T-helper 17 cell (primary cell): ENCODE measurements around the gene GSS. TPM values are rescaled to one million over a fixed set of nuclear protein-coding genes. Genes with fewer than 3 reads are reported as not detected.
A peak's percentile ranks its signal among the peaks of the same experiment; 100 is the strongest.

Experiments used
- ATAC-seq: fragments of 150-1000 bp; cut with Tn5 transposase; 2 replicates; pipeline ENCODE4 v1.10.0; 2021; ENCODE audit warnings: mild to moderate bottlenecking, moderate library complexity
- DNase-seq, 3 donors: peaks; one replicate each; pipeline versions ENCODE4 v3.0.0 to v3.0.0-alpha.2; 2020 to 2021
- H3K9me3 ChIP-seq: one replicate; pipeline ENCODE4 v1.7.0; 2013; ENCODE audit warnings: low read length, mild to moderate bottlenecking; ENCODE audit not compliant: control insufficient read depth, poor library complexity, severe bottlenecking
- H3K27ac Mint-ChIP-seq: one replicate; pipeline ENCODE4 v1.8.0; 2022; ENCODE audit warnings: mild to moderate bottlenecking, moderate library complexity, mixed read lengths
- H3K27me3 Mint-ChIP-seq: one replicate; pipeline ENCODE4 v1.8.0; 2022; ENCODE audit warnings: mixed read lengths
- H3K36me3 Mint-ChIP-seq: one replicate; pipeline ENCODE4 v1.8.0; 2022; ENCODE audit warnings: low read depth, mixed read lengths
- H3K4me1 Mint-ChIP-seq: one replicate; pipeline ENCODE4 v1.8.0; 2022; ENCODE audit warnings: mild to moderate bottlenecking, mixed read lengths
- H3K4me3 Mint-ChIP-seq: one replicate; pipeline ENCODE4 v1.8.0; 2022; ENCODE audit warnings: mild to moderate bottlenecking, moderate library complexity, mixed read lengths
- total RNA-seq, 4 donors: library from RNA in 2 of 4; stranded (reverse) in 2 of 4; gene quantifications; one replicate each; pipeline ENCODE4 v1.2.3 and lab custom pipeline; 2022 to 2026

The GSS gene
- total RNA-seq = 10 to 100 TPM; 23.3 to 27.0 TPM
- total RNA-seq (lab: John Stamatoyannopoulos, UW) = 26.5 to 68.5 reads per million in 2 donors

DNA sequence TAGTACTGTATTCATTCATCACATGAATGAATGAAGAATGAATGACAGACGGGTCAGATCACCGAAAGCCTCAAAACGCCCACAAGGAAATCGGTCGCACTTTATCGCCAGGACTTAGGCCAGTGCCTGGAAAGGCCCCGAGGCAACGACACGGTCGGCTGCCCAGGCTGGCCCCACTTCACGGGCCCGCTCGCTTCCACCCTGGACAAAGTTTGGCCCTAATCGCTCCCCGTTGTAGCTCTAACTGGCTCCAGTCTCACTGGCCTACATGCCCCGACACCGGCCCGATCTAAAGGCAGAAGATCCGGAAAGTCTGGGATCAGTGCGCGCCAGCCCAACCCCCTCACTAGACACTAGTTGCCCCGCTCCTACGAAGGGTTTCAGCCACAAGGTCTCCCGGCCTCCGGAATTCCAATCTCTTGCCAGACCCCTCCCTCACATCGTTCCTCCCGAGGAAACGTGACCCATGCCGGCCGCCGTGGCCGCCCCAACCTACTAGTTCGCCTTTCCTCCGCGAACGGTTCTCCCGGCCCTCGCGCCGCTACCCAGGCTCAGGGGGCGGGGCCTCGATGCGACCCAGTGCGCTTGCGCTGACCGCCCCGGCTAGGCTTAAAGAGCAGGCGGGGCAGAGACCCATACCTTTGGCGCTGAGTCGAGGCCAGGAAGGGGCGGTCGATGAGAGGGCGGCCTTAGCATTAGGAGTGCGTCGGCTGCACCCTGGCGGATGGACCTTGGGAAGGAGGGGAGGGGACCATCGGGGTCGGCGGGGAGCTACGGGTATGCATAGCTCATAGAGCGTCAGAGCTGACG lies at the start of gene GSS, which contains the start of gene MYH7B:
Gene GSS (minus strand): TSS at position 576 of the 810 bp plus-strand sequence. CDS start 3,954 bp downstream, outside the sequence.
Gene MYH7B (plus strand): TSS at position 638 of the 810 bp plus-strand sequence. CDS start 22,138 bp downstream, outside the sequence.
- Mint-ChIP-seq H3K36me3 (peaks cover 2% of the 10 kb centered on the region), H3K4me1 (peaks cover 24% of the 10 kb centered on the region), H3K27ac (peak within 1 kb of the TSS; percentile 94), H3K27me3 (no peaks in the 10 kb centered on the region), H3K4me3 (peak within 1 kb of the TSS; percentile 99)
- no peaks in the 10 kb centered on the region for H3K9me3 ChIP-seq
- peak; percentile 94 to 98 (median 95) for DNase-seq
- peak; percentile 95 for ATAC-seq

DNA sequence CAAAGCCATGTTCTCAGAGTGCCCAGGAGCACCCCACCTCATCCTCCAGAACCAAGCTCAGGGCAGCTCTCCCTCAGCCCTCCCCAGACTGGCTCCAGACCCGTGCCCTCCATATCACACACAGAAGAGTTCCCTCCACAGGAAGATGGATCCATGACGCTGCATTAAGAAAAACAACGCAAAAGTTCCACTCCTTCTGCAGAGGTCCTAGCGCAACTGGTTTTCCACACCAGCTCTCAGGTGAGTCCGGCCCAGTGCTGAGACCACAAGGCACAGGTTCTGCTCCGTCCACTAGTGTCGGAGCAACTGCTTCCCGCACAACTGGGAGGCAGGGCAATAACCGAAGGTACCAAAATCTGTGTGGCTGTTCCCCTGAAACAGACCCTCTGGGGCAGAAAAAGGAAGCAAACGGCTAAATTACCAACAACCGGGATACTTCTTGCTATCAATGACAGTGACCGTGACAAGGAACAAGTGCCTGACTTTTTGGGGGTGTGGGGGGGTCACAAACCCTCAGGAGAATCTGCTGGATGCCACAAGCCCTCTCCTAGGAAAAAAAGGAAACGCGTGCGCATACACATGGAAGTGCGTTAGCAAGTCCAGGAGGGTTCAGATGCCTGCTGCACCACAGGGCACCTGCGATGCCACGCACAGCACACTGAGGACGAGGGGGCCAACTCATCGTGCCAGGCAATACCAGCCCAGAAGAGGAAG lies 49.3 kb upstream of the GSS start:
- no peak for DNase-seq
- H3K9me3 ChIP-seq = no peaks in the 10 kb centered on the region
- Mint-ChIP-seq H3K27me3 (no peaks in the 10 kb centered on the region), H3K36me3 (peaks cover 4% of the 10 kb centered on the region), H3K4me1 (peaks cover 2% of the 10 kb centered on the region), H3K4me3 (no peak overlapping the region), H3K27ac (no peak overlapping the region)
- ATAC-seq = no peak

DNA sequence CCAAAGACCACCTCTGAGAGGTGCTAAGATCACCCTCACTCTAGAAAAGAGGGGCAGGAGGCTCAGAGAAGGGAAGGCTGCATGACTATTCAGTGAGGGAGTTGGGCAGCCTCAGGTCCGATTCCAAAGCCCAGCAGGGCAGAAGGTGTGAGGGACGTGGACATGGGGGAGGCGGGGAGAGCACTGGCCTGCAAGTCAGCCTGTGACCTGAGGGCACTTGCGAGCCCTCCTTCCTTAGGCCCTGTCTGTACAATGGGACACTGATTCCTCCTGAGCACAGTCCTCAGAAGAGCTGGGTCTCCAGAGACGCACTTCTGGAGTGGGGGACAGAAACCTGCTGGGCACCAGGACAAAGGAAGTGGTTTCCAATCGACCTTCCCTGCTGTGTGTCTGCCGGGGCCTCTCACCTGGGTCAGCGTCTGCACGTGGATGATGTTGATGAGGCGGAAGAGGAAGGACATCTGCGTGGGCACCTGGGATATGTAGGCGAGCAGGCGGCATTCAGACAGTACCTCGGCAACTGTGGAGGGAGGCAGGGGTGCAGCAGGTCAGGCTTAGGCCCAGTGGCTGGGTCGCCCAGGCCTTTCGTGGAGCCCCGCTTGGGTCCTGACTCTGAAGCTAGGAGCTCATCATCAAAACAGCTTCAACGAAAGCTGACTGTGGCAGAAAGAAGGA lies 48.6 kb upstream of the GSS start:
- H3K9me3 ChIP-seq = no peaks in the 10 kb centered on the region
- Mint-ChIP-seq H3K27ac (no peak overlapping the region), H3K27me3 (no peaks in the 10 kb centered on the region), H3K4me3 (no peak overlapping the region), H3K4me1 (peaks cover 2% of the 10 kb centered on the region), H3K36me3 (peaks cover 5% of the 10 kb centered on the region)
- DNase-seq = no peak
- ATAC-seq = no peak

DNA sequence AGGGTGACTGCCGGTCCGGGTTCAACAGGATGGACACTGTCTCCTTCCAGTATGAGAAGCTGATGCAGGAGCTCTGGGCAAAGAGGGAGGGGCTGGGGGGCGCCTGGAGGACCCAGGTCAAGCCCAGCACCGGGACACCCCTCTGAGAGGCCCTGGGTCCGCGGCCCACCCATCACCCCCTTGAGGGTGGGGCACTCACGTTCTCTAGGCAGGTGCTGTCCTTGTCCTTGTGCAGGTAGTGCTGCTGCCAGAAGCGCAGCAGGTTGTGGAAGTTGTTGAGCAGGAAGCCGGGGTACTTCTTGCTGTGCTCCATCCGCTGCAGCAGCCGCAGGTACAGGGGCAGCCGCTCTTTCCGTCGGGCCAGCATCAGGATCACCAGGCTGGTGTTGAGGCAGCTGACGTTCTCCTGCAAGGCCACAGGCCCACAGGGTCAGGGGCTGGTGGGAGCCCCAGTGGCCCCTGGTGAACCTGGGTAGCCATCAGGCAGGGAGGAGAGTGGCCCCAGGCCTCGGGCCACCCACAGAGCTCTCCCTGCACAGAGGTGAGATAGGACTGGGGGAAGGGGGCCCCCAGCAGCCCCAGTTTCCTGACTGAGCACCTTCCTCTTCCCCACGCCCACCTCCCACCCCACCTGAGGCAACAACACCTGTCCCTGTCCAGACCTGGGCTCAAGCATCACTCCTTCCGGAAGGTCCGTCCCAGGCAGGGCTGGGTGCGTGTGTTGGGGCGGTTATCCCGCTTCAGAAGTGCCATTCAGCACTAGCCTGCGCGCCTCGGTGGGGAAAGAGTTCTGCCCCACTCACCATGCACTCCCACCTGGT lies 47.8 kb upstream of the GSS start:
- H3K4me3 Mint-ChIP-seq = no peak overlapping the region
- ATAC-seq = no peak
- H3K9me3 ChIP-seq = no peaks in the 10 kb centered on the region
- H3K36me3 Mint-ChIP-seq = peaks cover 5% of the 10 kb centered on the region
- no peaks in the 10 kb centered on the region for H3K27me3 Mint-ChIP-seq
- DNase-seq = no peak
- no peak overlapping the region for H3K27ac Mint-ChIP-seq
- H3K4me1 Mint-ChIP-seq = peaks cover 6% of the 10 kb centered on the region

DNA sequence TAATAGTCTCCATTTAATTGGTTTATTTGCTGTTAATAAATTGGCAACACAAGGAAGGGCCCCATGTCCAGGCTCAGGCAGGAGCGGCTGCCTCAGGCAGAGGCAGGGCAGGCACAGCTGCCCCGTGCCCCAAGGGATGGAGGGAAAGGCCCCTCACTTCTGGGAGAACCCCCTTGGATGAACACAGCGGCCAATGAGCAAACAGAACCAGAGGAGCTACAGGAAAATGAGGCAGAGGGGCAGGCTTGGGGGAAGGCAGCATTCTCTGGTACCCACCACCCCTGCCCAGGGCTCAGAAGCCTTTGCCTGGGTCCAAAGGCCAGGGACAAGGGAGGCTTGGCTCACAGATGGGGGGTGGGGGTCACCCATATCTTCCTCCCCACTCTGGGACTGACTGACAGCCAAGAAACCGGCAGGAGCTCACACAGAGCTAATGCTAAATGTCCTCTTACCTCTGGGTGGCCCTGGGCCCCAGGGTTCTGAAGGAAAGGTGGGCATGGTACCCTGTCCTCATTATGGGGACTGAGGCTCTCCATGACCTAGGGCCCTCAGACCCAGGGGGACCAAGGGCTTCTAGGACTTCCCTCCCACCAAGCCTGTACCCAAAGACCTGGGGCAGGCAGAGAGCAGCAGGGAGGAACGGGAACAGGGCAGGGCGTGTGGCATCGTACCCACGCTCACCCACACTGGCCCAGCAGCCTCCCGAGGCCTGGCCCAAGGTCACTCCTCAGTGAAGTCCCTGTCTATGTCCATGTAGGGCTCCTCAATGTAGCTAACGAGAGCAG lies 47.0 kb upstream of the GSS start:
- DNase-seq = no peak
- ATAC-seq = no peak
- no peak overlapping the region for H3K27ac Mint-ChIP-seq
- no peaks in the 10 kb centered on the region for H3K9me3 ChIP-seq
- H3K36me3 Mint-ChIP-seq = peaks cover 13% of the 10 kb centered on the region
- peaks cover 10% of the 10 kb centered on the region for H3K4me1 Mint-ChIP-seq
- H3K27me3 Mint-ChIP-seq = no peaks in the 10 kb centered on the region
- no peak overlapping the region for H3K4me3 Mint-ChIP-seq

DNA sequence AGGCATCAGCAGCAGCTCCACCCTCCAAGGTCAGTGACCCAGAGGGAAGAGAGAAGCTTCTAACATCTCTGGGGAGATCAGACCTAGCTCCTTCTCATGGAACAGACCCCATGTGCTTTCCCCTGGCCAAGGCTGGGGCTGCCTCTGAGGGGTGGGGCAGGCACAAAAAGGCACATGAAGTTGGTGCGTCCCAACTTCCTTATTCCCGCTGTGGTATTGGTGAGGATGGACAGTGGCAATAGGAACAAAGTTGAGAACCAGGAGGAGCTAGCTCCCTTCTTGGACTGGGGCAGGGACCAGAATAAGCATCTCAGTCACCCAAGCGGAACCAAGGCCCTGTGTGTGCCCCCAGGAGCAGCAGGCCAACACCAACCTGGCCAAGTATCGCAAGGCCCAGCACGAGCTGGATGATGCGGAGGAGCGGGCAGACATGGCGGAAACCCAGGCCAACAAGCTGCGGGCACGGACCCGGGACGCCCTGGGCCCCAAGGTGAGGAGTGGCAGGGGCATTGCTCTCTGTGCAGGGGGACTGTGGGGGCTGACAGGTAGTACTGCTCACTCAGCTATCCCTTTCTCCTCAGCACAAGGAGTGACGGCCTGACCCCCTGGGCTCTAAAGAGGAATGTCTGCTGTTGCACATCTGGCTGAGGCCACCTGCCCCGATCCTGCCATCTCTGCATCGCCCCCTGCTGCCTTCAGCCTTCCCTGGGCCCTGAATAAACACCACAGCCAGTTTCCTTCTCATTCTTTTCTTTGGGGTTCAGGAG lies 46.2 kb upstream of the GSS start:
- Mint-ChIP-seq H3K4me1 (peaks cover 13% of the 10 kb centered on the region), H3K27me3 (no peaks in the 10 kb centered on the region), H3K27ac (no peak overlapping the region), H3K4me3 (no peak overlapping the region), H3K36me3 (peaks cover 14% of the 10 kb centered on the region)
- ATAC-seq (no peak), DNase-seq (no peak)
- no peaks in the 10 kb centered on the region for H3K9me3 ChIP-seq

DNA sequence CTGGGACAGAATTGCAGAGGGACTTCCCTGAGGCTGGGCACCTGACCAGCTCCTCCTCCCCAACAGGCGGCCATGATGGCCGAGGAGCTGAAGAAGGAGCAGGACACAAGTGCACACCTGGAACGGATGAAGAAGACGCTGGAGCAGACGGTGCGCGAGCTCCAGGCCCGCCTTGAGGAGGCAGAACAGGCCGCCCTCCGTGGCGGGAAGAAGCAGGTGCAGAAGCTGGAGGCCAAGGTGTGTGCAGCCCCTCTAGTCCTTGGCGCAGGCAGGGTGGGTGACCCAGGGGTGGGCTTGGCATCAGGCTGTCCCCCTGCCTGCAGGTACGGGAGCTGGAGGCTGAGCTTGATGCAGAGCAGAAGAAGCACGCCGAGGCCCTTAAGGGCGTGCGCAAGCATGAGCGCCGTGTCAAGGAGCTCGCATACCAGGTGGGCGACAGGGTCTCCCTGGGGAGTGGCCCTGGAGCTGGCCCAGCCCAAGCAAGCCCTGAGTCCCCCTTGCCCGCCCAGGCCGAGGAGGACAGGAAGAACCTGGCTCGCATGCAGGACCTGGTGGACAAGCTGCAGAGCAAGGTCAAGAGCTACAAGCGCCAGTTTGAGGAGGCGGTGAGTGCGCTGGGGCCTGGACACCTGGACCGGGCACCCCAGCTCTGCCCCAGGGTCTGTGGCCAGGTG lies 45.5 kb upstream of the GSS start:
- Mint-ChIP-seq H3K4me3 (no peak overlapping the region), H3K27me3 (no peaks in the 10 kb centered on the region), H3K27ac (peak overlapping the region; percentile 65), H3K4me1 (peaks cover 13% of the 10 kb centered on the region), H3K36me3 (peaks cover 16% of the 10 kb centered on the region)
- no peaks in the 10 kb centered on the region for H3K9me3 ChIP-seq
- no peak for DNase-seq
- no peak for ATAC-seq

DNA sequence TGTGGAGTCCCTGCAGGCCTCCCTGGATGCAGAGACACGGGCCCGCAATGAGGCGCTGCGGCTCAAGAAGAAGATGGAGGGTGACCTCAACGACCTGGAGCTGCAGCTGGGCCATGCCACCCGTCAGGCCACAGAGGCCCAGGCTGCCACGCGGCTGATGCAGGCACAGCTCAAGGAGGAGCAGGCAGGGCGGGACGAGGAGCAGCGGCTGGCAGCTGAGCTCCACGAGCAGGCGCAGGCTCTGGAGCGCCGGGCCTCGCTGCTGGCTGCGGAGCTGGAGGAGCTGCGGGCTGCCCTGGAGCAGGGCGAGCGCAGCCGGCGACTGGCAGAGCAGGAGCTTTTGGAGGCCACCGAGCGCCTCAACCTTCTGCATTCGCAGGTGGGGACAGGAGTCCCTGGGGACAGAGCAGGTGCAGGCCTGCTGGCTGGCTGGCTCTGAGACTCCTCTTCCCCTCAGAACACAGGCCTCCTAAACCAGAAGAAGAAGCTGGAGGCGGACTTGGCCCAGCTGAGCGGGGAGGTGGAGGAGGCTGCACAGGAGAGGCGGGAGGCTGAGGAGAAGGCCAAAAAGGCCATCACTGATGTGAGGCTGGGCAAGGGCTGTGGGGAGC lies 44.8 kb upstream of the GSS start:
- H3K9me3 ChIP-seq = no peaks in the 10 kb centered on the region
- no peaks in the 10 kb centered on the region for H3K27me3 Mint-ChIP-seq
- ATAC-seq = no peak
- no peak overlapping the region for H3K4me3 Mint-ChIP-seq
- H3K27ac Mint-ChIP-seq = peak overlapping the region; percentile 65
- peaks cover 13% of the 10 kb centered on the region for H3K4me1 Mint-ChIP-seq
- DNase-seq = no peak
- peaks cover 17% of the 10 kb centered on the region for H3K36me3 Mint-ChIP-seq

DNA sequence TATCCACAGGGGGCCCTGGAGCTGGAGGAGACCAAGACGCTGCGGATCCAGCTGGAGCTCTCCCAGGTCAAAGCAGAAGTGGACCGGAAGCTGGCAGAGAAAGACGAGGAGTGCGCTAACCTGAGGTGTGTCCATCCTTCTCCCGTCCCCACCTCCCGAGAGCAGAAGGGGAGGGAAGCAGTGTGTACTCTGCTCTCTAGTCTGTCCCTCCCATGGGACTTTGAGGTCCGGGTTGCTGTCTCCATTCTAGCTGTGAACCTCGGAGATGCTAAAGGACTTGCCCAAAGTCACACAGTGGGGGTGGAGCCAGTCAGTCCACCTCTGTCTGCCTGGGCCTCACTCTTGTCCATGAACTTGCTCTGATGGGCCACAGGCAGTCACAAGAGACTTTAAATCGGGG lies 44.2 kb upstream of the GSS start:
- no peak for DNase-seq
- no peaks in the 10 kb centered on the region for H3K27me3 Mint-ChIP-seq
- no peak for ATAC-seq
- H3K4me3 Mint-ChIP-seq = no peak overlapping the region
- H3K4me1 Mint-ChIP-seq = peaks cover 13% of the 10 kb centered on the region
- no peak overlapping the region for H3K27ac Mint-ChIP-seq
- peaks cover 17% of the 10 kb centered on the region for H3K36me3 Mint-ChIP-seq
- no peaks in the 10 kb centered on the region for H3K9me3 ChIP-seq

DNA sequence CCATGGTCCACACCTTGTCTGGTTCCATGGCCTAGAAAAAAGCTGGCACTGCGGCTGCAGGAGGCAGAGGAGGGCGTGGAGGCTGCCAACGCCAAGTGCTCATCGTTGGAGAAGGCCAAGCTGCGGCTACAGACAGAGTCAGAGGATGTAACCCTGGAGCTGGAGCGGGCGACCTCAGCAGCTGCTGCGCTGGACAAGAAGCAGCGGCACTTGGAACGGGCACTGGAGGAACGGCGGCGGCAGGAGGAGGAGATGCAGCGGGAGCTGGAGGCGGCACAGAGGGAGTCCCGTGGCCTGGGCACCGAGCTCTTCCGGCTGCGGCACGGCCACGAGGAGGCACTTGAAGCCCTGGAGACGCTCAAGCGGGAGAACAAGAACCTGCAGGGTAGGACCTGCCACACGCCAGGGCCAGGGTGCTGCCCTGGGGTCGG lies 43.4 kb upstream of the GSS start:
- peaks cover 17% of the 10 kb centered on the region for H3K36me3 Mint-ChIP-seq
- no peak overlapping the region for H3K27ac Mint-ChIP-seq
- no peak for ATAC-seq
- H3K4me1 Mint-ChIP-seq = peaks cover 13% of the 10 kb centered on the region
- DNase-seq = no peak
- no peaks in the 10 kb centered on the region for H3K27me3 Mint-ChIP-seq
- H3K4me3 Mint-ChIP-seq = no peak overlapping the region
- H3K9me3 ChIP-seq = no peaks in the 10 kb centered on the region
